SJSA1 (cell line): ENCODE data around the gene TASP1. TPM values are rescaled to one million over a fixed set of nuclear protein-coding genes. Genes with fewer than 3 reads are reported as not detected.
"Not testable (repeated sequence)": the region's sequence is repeated elsewhere in the genome, so short reads cannot be mapped to it uniquely, and the experiment has no call there.

Experiments
- DNase-seq, 2 experiments: peaks; one replicate each; pipeline ENCODE4 v3.0.0-alpha.2; 2015 to 2020; ENCODE audit warnings: low spot score in 2 of 2, low read depth in 1 of 2
- H3K27ac ChIP-seq: fragments of 250-450 bp; sonication (Bioruptor Pico); 2 replicates; pipeline ENCODE4 v1.5.1; 2020; ENCODE audit warnings: mild to moderate bottlenecking, moderate library complexity
- H3K27me3 ChIP-seq: fragments of 250-450 bp; sonication (Bioruptor Pico); replicated peaks from 2 replicates; pipeline ENCODE4 v1.5.1; 2020; ENCODE audit warnings: mild to moderate bottlenecking, moderate library complexity
- H3K36me3 ChIP-seq: fragments of 250-450 bp; sonication (Bioruptor Pico); 2 replicates; pipeline ENCODE4 v1.5.1; 2020; ENCODE audit warnings: mild to moderate bottlenecking
- H3K4me1 ChIP-seq: fragments of 250-450 bp; sonication (Bioruptor Pico); replicated peaks from 2 replicates; pipeline ENCODE4 v1.6.1; 2021; ENCODE audit warnings: mild to moderate bottlenecking
- H3K4me3 ChIP-seq: fragments of 250-450 bp; sonication (Bioruptor Pico); 2 replicates; pipeline ENCODE4 v1.5.1; 2020; ENCODE audit warnings: mild to moderate bottlenecking
- H3K9me3 ChIP-seq: fragments of 250-450 bp; sonication (Bioruptor Pico); replicated peaks from 2 replicates; pipeline ENCODE4 v1.5.1; 2020; ENCODE audit warnings: mild to moderate bottlenecking
- total RNA-seq: library from RNA; depleted of rRNA; stranded (reverse); fragments of >200 nt; shearing (Covaris generic); gene quantifications from 2 replicates; pipeline ENCODE4 v1.2.3, GENCODE V29; 2014

TASP1 gene
- total RNA-seq, 1 experiment from 2014 or later, result 11.3 TPM

DNA sequence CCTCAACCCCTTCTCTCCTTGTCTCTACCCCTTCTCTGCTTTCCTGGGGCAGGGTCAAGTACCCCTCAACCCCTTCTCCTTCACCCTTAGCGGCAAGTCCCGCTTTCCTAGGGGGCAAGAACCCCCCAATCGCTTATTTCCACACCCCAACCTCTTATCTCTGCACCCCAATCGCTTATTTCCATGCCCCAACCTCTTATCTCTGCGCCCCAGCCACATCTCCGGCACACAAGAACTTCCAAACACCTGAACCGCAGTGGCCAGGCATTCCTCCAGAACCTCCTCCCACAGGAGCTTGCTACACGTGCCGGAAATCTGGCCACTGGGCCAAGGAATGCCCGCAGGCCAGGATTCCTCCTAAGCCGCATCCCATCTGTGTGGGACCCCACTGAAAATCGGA lies 279.8 kb downstream of the TASP1 start:
- not testable (repeated sequence) for DNase-seq, H3K36me3 ChIP-seq, H3K27ac ChIP-seq, H3K4me3 ChIP-seq, H3K9me3 ChIP-seq, H3K4me1 ChIP-seq, H3K27me3 ChIP-seq

DNA sequence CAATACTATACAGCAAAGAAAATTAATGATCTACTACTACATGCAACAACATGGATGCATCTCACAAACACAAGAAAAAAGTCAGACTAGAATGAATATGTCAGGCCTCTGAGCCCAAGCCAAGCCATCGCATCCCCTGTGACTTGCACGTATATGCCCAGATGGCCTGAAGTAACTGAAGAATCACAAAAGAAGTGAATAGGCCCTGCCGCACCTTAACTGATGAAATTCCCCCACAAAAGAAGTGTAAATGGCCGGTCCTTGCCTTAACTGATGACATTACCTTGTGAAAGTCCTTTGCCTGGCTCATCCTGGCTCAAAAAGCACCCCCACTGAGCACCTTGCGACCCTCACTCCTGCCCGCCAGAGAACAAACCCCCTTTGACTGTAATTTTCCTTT lies 280.9 kb downstream of the TASP1 start:
- not testable (repeated sequence) for H3K27me3 ChIP-seq, H3K9me3 ChIP-seq, H3K4me1 ChIP-seq, DNase-seq, H3K4me3 ChIP-seq, H3K36me3 ChIP-seq, H3K27ac ChIP-seq

GRCh38 chr20:13356591-13356990 lies 282.1 kb downstream of the TASP1 start:
- Histone ChIP-seq H3K4me1 (no peaks in the 10 kb centered on the region), H3K27me3 (no peaks in the 10 kb centered on the region), H3K27ac (no peak overlapping the region), H3K4me3 (no peak overlapping the region), H3K36me3 (no peaks in the 10 kb centered on the region), H3K9me3 (no peaks in the 10 kb centered on the region)
- DNase-seq, result no peak

- H3K36me3 ChIP-seq, result no peaks in the 10 kb centered on the region
Measured at GRCh38 chr20:13355941-13356486, 282.7 kb downstream of the TASP1 start.

DNA sequence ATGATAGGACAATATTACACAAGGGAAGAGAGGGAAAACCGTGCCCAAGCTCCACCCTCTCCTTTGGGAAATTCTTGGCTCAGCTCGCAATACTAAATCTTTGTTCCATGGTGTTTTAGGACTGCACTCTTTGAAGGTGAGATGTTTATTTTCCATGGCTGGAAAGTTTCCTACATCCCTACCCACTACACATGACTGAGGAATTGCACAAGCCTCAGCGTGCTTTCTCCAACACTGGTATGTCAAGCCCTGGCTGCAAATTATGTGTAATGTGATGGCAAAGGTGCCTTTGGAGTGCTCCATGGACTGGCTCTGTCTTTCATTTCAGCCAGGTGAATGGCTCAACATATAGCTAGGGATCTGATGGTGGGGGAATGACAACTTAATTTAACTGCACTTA lies 283.3 kb downstream of the TASP1 start:
- DNase-seq, result no peak
- no peak overlapping the region for H3K27ac ChIP-seq

More at GRCh38 chr20:13355941-13356486, 282.7 kb downstream of the TASP1 start:
- H3K27ac ChIP-seq, result no peak overlapping the region
- H3K4me1 ChIP-seq, result no peaks in the 10 kb centered on the region
- no peak overlapping the region for H3K4me3 ChIP-seq
- no peak for DNase-seq
- H3K27me3 ChIP-seq, result no peaks in the 10 kb centered on the region
- no peaks in the 10 kb centered on the region for H3K9me3 ChIP-seq

GRCh38 chr20:13353261-13353945 lies 285.3 kb downstream of the TASP1 start:
- H3K4me3 ChIP-seq, result no peak overlapping the region
- DNase-seq, result no peak
- H3K36me3 ChIP-seq, result no peaks in the 10 kb centered on the region
- H3K27ac ChIP-seq, result no peak overlapping the region
- H3K4me1 ChIP-seq, result peaks cover 13% of the 10 kb centered on the region
- H3K27me3 ChIP-seq, result no peaks in the 10 kb centered on the region
- H3K9me3 ChIP-seq, result no peaks in the 10 kb centered on the region

More for the DNA sequence above, 283.3 kb downstream of the TASP1 start:
- no peaks in the 10 kb centered on the region for H3K27me3 ChIP-seq
- H3K9me3 ChIP-seq, result no peaks in the 10 kb centered on the region
- H3K4me1 ChIP-seq, result no peaks in the 10 kb centered on the region
- H3K36me3 ChIP-seq, result no peaks in the 10 kb centered on the region
- H3K4me3 ChIP-seq, result no peak overlapping the region

GRCh38 chr20:13349235-13349604 lies 289.5 kb downstream of the TASP1 start:
- H3K4me1 ChIP-seq, result peaks cover 29% of the 10 kb centered on the region
- no peaks in the 10 kb centered on the region for H3K27me3 ChIP-seq
- DNase-seq, result no peak
- peak overlapping the region; percentile 59 for H3K27ac ChIP-seq
- H3K36me3 ChIP-seq, result no peaks in the 10 kb centered on the region
- H3K9me3 ChIP-seq, result no peaks in the 10 kb centered on the region
- peak overlapping the region; percentile 20 for H3K4me3 ChIP-seq

DNA sequence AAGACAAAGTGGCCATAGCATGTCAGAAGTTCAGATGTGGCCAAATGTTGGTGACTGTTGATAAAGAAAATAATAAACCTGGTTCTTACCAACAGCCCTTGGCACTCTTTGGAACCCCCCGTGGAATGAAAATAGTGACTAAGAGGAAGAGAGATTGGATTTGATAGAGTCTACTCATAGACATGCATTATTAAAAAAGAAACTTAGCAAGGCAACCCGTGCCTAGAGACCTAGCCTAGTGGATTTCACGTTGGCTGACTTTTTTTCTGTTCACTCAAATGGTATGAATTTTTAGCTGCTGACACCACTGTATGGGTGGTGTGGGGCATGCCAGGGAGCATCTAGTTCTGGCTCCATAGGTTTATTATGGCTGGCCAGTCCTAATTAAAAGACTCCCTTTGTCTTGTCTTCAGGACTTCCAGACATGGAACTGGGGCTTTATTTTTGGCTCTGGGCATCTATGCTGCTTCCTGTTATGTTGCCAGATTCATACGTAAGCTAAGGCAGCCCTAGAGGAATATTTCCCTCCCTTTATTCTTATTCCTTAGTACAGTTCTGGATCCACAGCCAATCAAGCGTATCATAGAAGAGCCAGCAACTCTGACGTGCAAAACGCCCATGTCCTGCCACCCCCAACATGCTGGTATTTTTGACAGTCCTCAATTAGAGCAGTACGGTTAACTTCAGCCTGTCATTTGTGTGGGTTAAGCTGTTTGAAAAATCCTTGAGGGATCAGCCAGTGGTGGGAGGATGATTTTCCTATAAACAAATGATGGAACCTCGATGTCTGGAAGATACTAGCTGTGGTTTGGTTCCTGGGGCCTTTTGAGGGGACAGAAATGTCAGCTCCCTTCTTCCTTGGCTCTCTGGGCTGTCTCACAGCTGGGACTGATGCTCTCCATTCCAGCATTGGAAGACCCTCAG lies 290.2 kb downstream of the TASP1 start:
- DNase-seq, result peak; percentile 51 to 73
- H3K4me3 ChIP-seq, result peak overlapping the region; percentile 20
- no peaks in the 10 kb centered on the region for H3K27me3 ChIP-seq
- H3K9me3 ChIP-seq, result no peaks in the 10 kb centered on the region
- H3K27ac ChIP-seq, result peak overlapping the region; percentile 59
- H3K4me1 ChIP-seq, result peaks cover 29% of the 10 kb centered on the region
- H3K36me3 ChIP-seq, result no peaks in the 10 kb centered on the region

GRCh38 chr20:13344671-13345070 lies 294.1 kb downstream of the TASP1 start:
- Histone ChIP-seq H3K9me3 (no peaks in the 10 kb centered on the region), H3K27ac (no peak overlapping the region), H3K36me3 (no peaks in the 10 kb centered on the region), H3K27me3 (no peaks in the 10 kb centered on the region), H3K4me3 (no peak overlapping the region), H3K4me1 (peaks cover 42% of the 10 kb centered on the region)
- no peak for DNase-seq

DNA sequence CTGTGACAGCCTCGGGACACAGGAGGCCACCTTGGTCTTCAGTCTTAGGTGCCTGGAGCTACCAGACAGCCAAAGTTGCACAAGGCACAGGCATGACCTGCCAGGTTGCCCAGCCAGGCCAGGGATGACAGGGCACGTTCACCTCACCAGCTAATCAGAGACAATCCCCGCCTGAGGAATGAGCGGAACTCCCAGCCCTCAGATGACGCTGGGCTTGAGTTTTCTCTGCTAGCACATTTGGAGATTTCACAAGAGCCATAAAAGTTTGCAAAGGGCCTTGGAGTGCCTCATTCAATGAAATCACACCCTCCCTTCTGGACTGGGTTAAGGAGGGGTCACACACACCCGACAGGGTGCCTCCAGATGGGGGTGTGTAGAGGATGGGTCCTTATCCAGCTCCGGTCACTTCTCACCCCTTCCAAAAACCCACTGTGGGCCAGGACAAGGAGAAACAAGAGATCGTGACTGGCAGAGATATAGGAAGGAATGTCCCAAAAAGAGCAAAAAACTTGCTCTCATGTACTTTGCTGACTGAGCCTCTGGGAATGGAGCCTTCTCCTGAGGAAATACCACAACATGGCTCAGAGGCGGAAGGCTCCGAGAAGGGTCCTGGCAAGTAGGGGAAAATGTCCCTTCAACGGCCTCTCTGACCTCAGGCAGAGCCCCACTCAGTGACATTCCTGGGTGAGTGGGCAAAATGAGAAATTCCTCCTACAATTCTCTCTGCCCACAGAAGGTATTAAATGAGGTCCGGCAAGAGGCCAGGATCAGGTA lies 296.1 kb downstream of the TASP1 start:
- Histone ChIP-seq H3K27ac (no peak overlapping the region), H3K4me3 (no peak overlapping the region), H3K36me3 (no peaks in the 10 kb centered on the region), H3K4me1 (peaks cover 24% of the 10 kb centered on the region), H3K27me3 (no peaks in the 10 kb centered on the region), H3K9me3 (no peaks in the 10 kb centered on the region)
- DNase-seq, result no peak

- DNase-seq, result peak; percentile 36 to 50
Measured at GRCh38 chr20:13341737-13342393, 296.9 kb downstream of the TASP1 start.

GRCh38 chr20:13340088-13340487 lies 298.6 kb downstream of the TASP1 start:
- peaks cover 24% of the 10 kb centered on the region for H3K4me1 ChIP-seq
- no peak overlapping the region for H3K27ac ChIP-seq
- DNase-seq, result no peak
- no peaks in the 10 kb centered on the region for H3K36me3 ChIP-seq
- H3K4me3 ChIP-seq, result no peak overlapping the region
- H3K9me3 ChIP-seq, result no peaks in the 10 kb centered on the region
- H3K27me3 ChIP-seq, result no peaks in the 10 kb centered on the region

More at GRCh38 chr20:13341737-13342393, 296.9 kb downstream of the TASP1 start:
- no peak overlapping the region for H3K27ac ChIP-seq
- H3K36me3 ChIP-seq, result no peaks in the 10 kb centered on the region
- H3K4me3 ChIP-seq, result no peak overlapping the region
- no peaks in the 10 kb centered on the region for H3K9me3 ChIP-seq
- H3K27me3 ChIP-seq, result no peaks in the 10 kb centered on the region
- peaks cover 18% of the 10 kb centered on the region for H3K4me1 ChIP-seq
